SK-N-SH (cell line): ENCODE data around the gene RABGAP1L. TPM values are rescaled to one million over a fixed set of nuclear protein-coding genes. Genes with fewer than 3 reads are reported as not detected.

Experiments
- CTCF ChIA-PET: fragments of 300-600, 350-600 bp; formaldehyde crosslinking; extraction: SDS; loops from one replicate; lab custom pipeline; 2021; lab: Yijun Ruan, JAX
- POLR2A ChIA-PET: fragments of 350-600 bp; sonication (Branson Sonifier 250); formaldehyde crosslinking; extraction: SDS; loops from one replicate; lab custom pipeline; 2020; ENCODE audit warnings: antibody characterized with exemption, inconsistent platforms; lab: Yijun Ruan, JAX
- DNase-seq: peaks from one replicate; pipeline ENCODE4 v3.0.0; 2012
- H2AFZ ChIP-seq: fragments of 200-600 bp; sonication (generic); 2 replicates; pipeline ENCODE4 v1.8.1; 2016; ENCODE audit warnings: antibody characterized with exemption, mild to moderate bottlenecking, low read depth
- H3F3A ChIP-seq: fragments of 200-600 bp; sonication (generic); replicated peaks from 2 replicates; pipeline ENCODE3; 2016; ENCODE audit warnings: antibody characterized with exemption, mild to moderate bottlenecking; ENCODE audit not compliant: insufficient read depth
- H3K27ac ChIP-seq, 2 experiments: fragments of 200-500 bp in 1 of 2; fragments of 200-600 bp in 1 of 2; sonication (Bioruptor generic) in 1 of 2; sonication (generic), shearing (Covaris generic) in 1 of 2; 2 replicates each; pipeline versions ENCODE4 v1.5.1 to v1.6.1; 2014 to 2016; ENCODE audit warnings: low read depth in 2 of 2, inconsistent platforms in 1 of 2, low read length in 1 of 2, mild to moderate bottlenecking in 1 of 2, mixed read lengths in 1 of 2
- H3K27me3 ChIP-seq: fragments of 200-600 bp; sonication (generic), shearing (Covaris generic); 2 replicates; pipeline ENCODE4 v1.6.1; 2016; ENCODE audit warnings: mixed run types; ENCODE audit not compliant: insufficient read depth
- H3K36me3 ChIP-seq, 2 experiments: fragments of 200-500 bp in 1 of 2; fragments of 200-600 bp in 1 of 2; sonication (Bioruptor generic) in 1 of 2; sonication (generic) in 1 of 2; replicated peaks in 1 of 2; 2 replicates each; pipeline versions ENCODE3 to v1.5.1; 2014 to 2016; ENCODE audit warnings: low read length in 1 of 2, mild to moderate bottlenecking in 1 of 2; ENCODE audit not compliant: insufficient read depth in 2 of 2, control insufficient read depth in 1 of 2
- H3K4me1 ChIP-seq, 2 experiments: fragments of 200-500 bp in 1 of 2; fragments of 200-600 bp in 1 of 2; sonication (Bioruptor generic) in 1 of 2; sonication (generic), shearing (Covaris generic) in 1 of 2; 2 replicates each; pipeline versions ENCODE4 v1.5.1 to v1.6.1; 2014 to 2016; ENCODE audit warnings: low read depth in 1 of 2, low read length in 1 of 2, mixed run types in 1 of 2; ENCODE audit not compliant: insufficient read depth in 2 of 2, control insufficient read depth in 1 of 2
- H3K4me2 ChIP-seq: fragments of 200-600 bp; sonication (generic), shearing (Covaris generic); 2 replicates; pipeline ENCODE4 v1.6.1; 2017; ENCODE audit warnings: mixed run types
- H3K4me3 ChIP-seq, 2 experiments: fragments of 200-500 bp in 1 of 2; fragments of 200-600 bp in 1 of 2; sonication (Bioruptor generic) in 1 of 2; sonication (generic), shearing (Covaris generic) in 1 of 2; 2 replicates each; pipeline versions ENCODE4 v1.5.1 to v1.8.1; 2014 to 2016; ENCODE audit warnings: low read depth in 2 of 2, inconsistent platforms in 1 of 2, low read length in 1 of 2, mild to moderate bottlenecking in 1 of 2, mixed read lengths in 1 of 2, moderate library complexity in 1 of 2
- H3K79me2 ChIP-seq: fragments of 200-600 bp; sonication (generic); 2 replicates; pipeline ENCODE4 v1.8.1; 2017; ENCODE audit warnings: mild to moderate bottlenecking; ENCODE audit not compliant: insufficient read depth
- H3K9ac ChIP-seq: fragments of 200-600 bp; sonication (generic); 2 replicates; pipeline ENCODE4 v1.6.1; 2017; ENCODE audit warnings: mixed run types
- H3K9me2 ChIP-seq: fragments of 200-600 bp; sonication (generic); 2 replicates; pipeline ENCODE4 v1.6.1; 2017; ENCODE audit warnings: mixed run types
- H3K9me3 ChIP-seq: fragments of 200-600 bp; sonication (generic); 2 replicates; pipeline ENCODE4 v1.6.1; 2017; ENCODE audit warnings: mixed run types, mild to moderate bottlenecking, moderate library complexity
- H4K20me1 ChIP-seq: fragments of 200-600 bp; sonication (generic); 2 replicates; pipeline ENCODE4 v1.6.1; 2017; ENCODE audit warnings: mild to moderate bottlenecking, mixed run types; ENCODE audit not compliant: insufficient read depth
- CHD2 ChIP-seq: fragments of 150-350 bp; IDR thresholded peaks from 2 replicates; pipeline ENCODE4 v1.6.1; 2018; ENCODE audit warnings: low read length; ENCODE audit not compliant: partially characterized antibody
- EP300 ChIP-seq, 2 experiments: IDR thresholded peaks; 2 replicates each; pipeline versions ENCODE4 v1.4.0 to v1.6.1; 2012; ENCODE audit warnings: borderline replicate concordance in 1 of 2, low read depth in 1 of 2, low read length in 1 of 2
- EZH2phosphoT487 ChIP-seq: fragments of 200-600 bp; sonication (generic); IDR thresholded peaks from 2 replicates; pipeline ENCODE4 v1.6.1; 2017; ENCODE audit warnings: low read depth, mixed run types, mild to moderate bottlenecking, antibody characterized with exemption, moderate library complexity, borderline replicate concordance
- FOSL2 ChIP-seq: IDR thresholded peaks from 2 replicates; pipeline ENCODE4 v1.4.0; 2012; ENCODE audit warnings: low read depth, mild to moderate bottlenecking, moderate library complexity, borderline replicate concordance
- FOXJ3 ChIP-seq: sonication (generic); formaldehyde crosslinking; IDR thresholded peaks from 2 replicates; pipeline ENCODE4 v1.5.1; 2020; ENCODE audit warnings: mild to moderate bottlenecking, missing genetic modification reagents
- FOXM1 ChIP-seq: IDR thresholded peaks from 2 replicates; pipeline ENCODE4 v1.4.0; 2012; ENCODE audit warnings: low read depth, mild to moderate bottlenecking
- GABPA ChIP-seq: IDR thresholded peaks from 2 replicates; pipeline ENCODE4 v1.4.0; 2012; ENCODE audit warnings: low read depth, mild to moderate bottlenecking
- MEF2A ChIP-seq: IDR thresholded peaks from 2 replicates; pipeline ENCODE4 v1.4.0; 2012; ENCODE audit warnings: low read depth, borderline replicate concordance
- NRF1 ChIP-seq: IDR thresholded peaks from 2 replicates; pipeline ENCODE4 v1.6.1; 2012; ENCODE audit warnings: low read depth, mild to moderate bottlenecking, low read length
- POLR2AphosphoS5 ChIP-seq: IDR thresholded peaks from 2 replicates; pipeline ENCODE4 v1.6.1; 2012; ENCODE audit warnings: low read depth, low read length
- RCOR1 ChIP-seq: fragments of 150-350 bp; IDR thresholded peaks from 2 replicates; pipeline ENCODE4 v1.6.1; 2017; ENCODE audit warnings: antibody characterized with exemption, low read length
- RFX5 ChIP-seq: IDR thresholded peaks from 2 replicates; pipeline ENCODE4 v1.6.1; 2012; ENCODE audit warnings: mild to moderate bottlenecking, improper control_type of control experiment, low read length
- SMC3 ChIP-seq: IDR thresholded peaks from 2 replicates; pipeline ENCODE4 v1.6.1; 2012; ENCODE audit warnings: low read depth, low read length, improper control_type of control experiment
- TCF12 ChIP-seq: IDR thresholded peaks from 2 replicates; pipeline ENCODE4 v1.4.0; 2012
- WGBS: methylation state at CpG from one replicate; pipeline ENCODE4 v1.1.6; 2017; ENCODE audit warnings: low lambda C conversion rate; 5-methylcytosine and 5-hydroxymethylcytosine counted together
- polyA plus RNA-seq, 3 experiments: library from polyadenylated mRNA; depleted of rRNA; stranded (reverse); fragments of >200 nt; gene quantifications; 2 replicates each; pipeline ENCODE4 v1.2.3, GENCODE V29; 2012
- TF ChIP-seq, protein P1 (sequence below): fragments of 150-350 bp; IDR thresholded peaks from 2 replicates; pipeline ENCODE4 v1.6.1; 2016; ENCODE audit warnings: mild to moderate bottlenecking, low read depth, low read length
- TF ChIP-seq, protein P2 (sequence below): IDR thresholded peaks from 2 replicates; pipeline ENCODE4 v1.4.0; 2012; ENCODE audit warnings: low read depth, borderline replicate concordance
- TF ChIP-seq, protein P3 (sequence below): IDR thresholded peaks from 2 replicates; pipeline ENCODE4 v1.4.0; 2012; ENCODE audit warnings: low read depth

RABGAP1L gene
- polyA plus RNA-seq, 1 of the 3 experiments (the other 2 are of a cell fraction): 7.2 TPM

DNA sequence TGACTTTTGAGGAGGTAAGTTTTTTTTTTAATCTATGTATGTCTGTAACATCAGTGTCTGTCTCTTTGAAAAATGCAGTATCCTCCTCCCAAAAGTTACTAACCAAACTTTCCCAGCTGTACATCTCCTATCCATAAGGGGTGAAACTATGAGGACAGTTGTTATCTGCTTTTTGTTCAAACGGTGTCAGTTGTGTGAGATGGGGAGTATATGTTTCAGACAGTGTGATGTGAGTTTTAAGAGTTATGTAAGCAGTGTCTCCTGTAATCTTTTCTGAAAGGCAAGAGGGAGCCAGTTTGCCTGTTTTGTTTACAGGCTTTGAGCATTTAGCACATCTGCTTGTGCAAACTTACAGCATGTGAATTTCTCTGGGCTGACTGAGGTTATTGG is 805.6 kb downstream of the RABGAP1L start:
- no peak for TF ChIP-seq POLR2AphosphoS5
- no peak for TF ChIP-seq TCF12
- no peak for TF ChIP-seq NRF1
- TF ChIP-seq FOSL2: no peak
- TF ChIP-seq, protein P1, sequence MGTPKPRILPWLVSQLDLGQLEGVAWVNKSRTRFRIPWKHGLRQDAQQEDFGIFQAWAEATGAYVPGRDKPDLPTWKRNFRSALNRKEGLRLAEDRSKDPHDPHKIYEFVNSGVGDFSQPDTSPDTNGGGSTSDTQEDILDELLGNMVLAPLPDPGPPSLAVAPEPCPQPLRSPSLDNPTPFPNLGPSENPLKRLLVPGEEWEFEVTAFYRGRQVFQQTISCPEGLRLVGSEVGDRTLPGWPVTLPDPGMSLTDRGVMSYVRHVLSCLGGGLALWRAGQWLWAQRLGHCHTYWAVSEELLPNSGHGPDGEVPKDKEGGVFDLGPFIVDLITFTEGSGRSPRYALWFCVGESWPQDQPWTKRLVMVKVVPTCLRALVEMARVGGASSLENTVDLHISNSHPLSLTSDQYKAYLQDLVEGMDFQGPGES: no peak
- TF ChIP-seq, protein P2, sequence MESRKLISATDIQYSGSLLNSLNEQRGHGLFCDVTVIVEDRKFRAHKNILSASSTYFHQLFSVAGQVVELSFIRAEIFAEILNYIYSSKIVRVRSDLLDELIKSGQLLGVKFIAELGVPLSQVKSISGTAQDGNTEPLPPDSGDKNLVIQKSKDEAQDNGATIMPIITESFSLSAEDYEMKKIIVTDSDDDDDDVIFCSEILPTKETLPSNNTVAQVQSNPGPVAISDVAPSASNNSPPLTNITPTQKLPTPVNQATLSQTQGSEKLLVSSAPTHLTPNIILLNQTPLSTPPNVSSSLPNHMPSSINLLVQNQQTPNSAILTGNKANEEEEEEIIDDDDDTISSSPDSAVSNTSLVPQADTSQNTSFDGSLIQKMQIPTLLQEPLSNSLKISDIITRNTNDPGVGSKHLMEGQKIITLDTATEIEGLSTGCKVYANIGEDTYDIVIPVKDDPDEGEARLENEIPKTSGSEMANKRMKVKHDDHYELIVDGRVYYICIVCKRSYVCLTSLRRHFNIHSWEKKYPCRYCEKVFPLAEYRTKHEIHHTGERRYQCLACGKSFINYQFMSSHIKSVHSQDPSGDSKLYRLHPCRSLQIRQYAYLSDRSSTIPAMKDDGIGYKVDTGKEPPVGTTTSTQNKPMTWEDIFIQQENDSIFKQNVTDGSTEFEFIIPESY: no peak
- TF ChIP-seq, protein P3, sequence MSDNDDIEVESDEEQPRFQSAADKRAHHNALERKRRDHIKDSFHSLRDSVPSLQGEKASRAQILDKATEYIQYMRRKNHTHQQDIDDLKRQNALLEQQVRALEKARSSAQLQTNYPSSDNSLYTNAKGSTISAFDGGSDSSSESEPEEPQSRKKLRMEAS: no peak
- no peak for TF ChIP-seq EZH2phosphoT487
- TF ChIP-seq GABPA: no peak
- TF ChIP-seq MEF2A: no peak
- TF ChIP-seq RCOR1: no peak
- TF ChIP-seq CHD2: no peak
- no peak for TF ChIP-seq RFX5
- no peak for TF ChIP-seq FOXJ3 (CRISPR knock-in tag)
- no peak for TF ChIP-seq EP300 (IDR thresholded peaks at IDR 0.05; ENCODE audit: borderline replicate concordance in 1 of 2, low read depth in 1 of 2, low read length in 1 of 2)
- no peak for TF ChIP-seq SMC3
- TF ChIP-seq FOXM1: no peak
- Histone ChIP-seq H3K4me2 (no peak overlapping the region), H3K9me3 (no peaks in the 10 kb centered on the region), H3K4me3 (no peak overlapping the region), H3K27ac (no peak overlapping the region), H3K9me2 (no peaks in the 10 kb centered on the region), H3K79me2 (no peaks in the 10 kb centered on the region), H3K9ac (no peak overlapping the region), H4K20me1 (no peaks in the 10 kb centered on the region), H3K36me3 (no peaks in the 10 kb centered on the region), H3K4me1 (peaks cover 0 to 2% of the 10 kb centered on the region in 2 experiments; a peak in 2 of 4 replicates), H3K27me3 (no peaks in the 10 kb centered on the region), H3F3A (no peaks in the 10 kb centered on the region), H2AFZ (no peak overlapping the region)
- DNase-seq: no peak
- 75% methylated on average over 1 of the region's 1 CpG for WGBS
- CTCF ChIA-PET: interaction anchor here (3.1 kb wide), 1 partner anchor 18 kb away, joined by 13 read pairs; no protein-coding TSS in a partner anchor
- POLR2A ChIA-PET: no interaction called here
